T-cell (primary cell): ENCODE data around the gene SCLY. TPM values are rescaled to one million over a fixed set of nuclear protein-coding genes. Genes with fewer than 3 reads are reported as not detected.

Experiments used
- ATAC-seq, 4 experiments: fragments of 200-7000 bp in 3 of 4; fragments of 150-1000 bp in 1 of 4; cut with Tn5 transposase; replicated peaks in 1 of 4; 1 replicate in 3 of 4; 2 replicates in 1 of 4; pipeline ENCODE4 v1.10.0; 2021; ENCODE audit warnings: moderate library complexity in 3 of 4, mild to moderate bottlenecking in 2 of 4, moderate number of reproducible peaks in 1 of 4
- CTCF ChIA-PET, 2 donors: fragments of 300-600 bp; sonication (Branson Sonifier 250); formaldehyde crosslinking; loops; one replicate each; lab custom pipeline; 2022; ENCODE audit warnings: antibody characterized with exemption in 2 of 2; lab: Charles Lee
- POLR2A ChIA-PET, 2 donors: fragments of 300-600 bp; sonication (Branson Sonifier 250); formaldehyde crosslinking; loops; one replicate each; lab custom pipeline; 2022; ENCODE audit warnings: antibody characterized with exemption in 2 of 2; lab: Charles Lee
- DNase-seq, 35 experiments: peaks; one replicate each; pipeline versions ENCODE4 v3.0.0 to v3.0.0-alpha.2; 2013 to 2023
- H3K27ac ChIP-seq: one replicate; pipeline ENCODE4 v1.5.1; 2013; ENCODE audit warnings: low read length
- H3K27me3 ChIP-seq, 2 experiments: replicated peaks in 1 of 2; 1 replicate in 1 of 2; 2 replicates in 1 of 2; pipeline versions ENCODE4 v1.6.1 to v1.7.0; 2013; ENCODE audit warnings: low read length in 1 of 2, mixed read lengths in 1 of 2; ENCODE audit not compliant: control insufficient read depth in 2 of 2, insufficient read depth in 2 of 2; ENCODE audit errors: extremely low read depth in 1 of 2
- H3K36me3 ChIP-seq, 2 donors: 1 replicate in 1 of 2; 2 replicates in 1 of 2; pipeline versions ENCODE4 v1.6.1 to v1.7.0; 2013; ENCODE audit warnings: low read length in 1 of 2; ENCODE audit not compliant: control insufficient read depth in 2 of 2, insufficient read depth in 1 of 2; ENCODE audit errors: extremely low read depth in 1 of 2
- H3K4me1 ChIP-seq, 2 experiments: 1 replicate in 1 of 2; 2 replicates in 1 of 2; pipeline versions ENCODE4 v1.6.1 to v1.7.0; 2013; ENCODE audit warnings: low read length in 2 of 2, mixed read lengths in 1 of 2; ENCODE audit not compliant: insufficient read depth in 2 of 2, control insufficient read depth in 1 of 2; ENCODE audit errors: extremely low read depth in 1 of 2
- H3K4me3 ChIP-seq, 2 donors: 1 replicate in 1 of 2; 2 replicates in 1 of 2; pipeline versions ENCODE4 v1.5.1 to v1.7.0; 2013; ENCODE audit warnings: mild to moderate bottlenecking in 2 of 2, low read length in 1 of 2, moderate library complexity in 1 of 2; ENCODE audit not compliant: control insufficient read depth in 1 of 2; ENCODE audit errors: extremely low read depth in 1 of 2
- H3K9me3 ChIP-seq: 2 replicates; pipeline ENCODE4 v1.7.0; 2013
- H3K27ac Mint-ChIP-seq, 2 donors: one replicate each; pipeline ENCODE4 v1.8.0; 2020 to 2021; ENCODE audit warnings: mild to moderate bottlenecking in 2 of 2, mixed read lengths in 2 of 2
- H3K27me3 Mint-ChIP-seq, 2 donors: one replicate each; pipeline ENCODE4 v1.8.0; 2021 to 2022; ENCODE audit warnings: mixed read lengths in 2 of 2
- H3K36me3 Mint-ChIP-seq: one replicate; pipeline ENCODE4 v1.8.0; 2021; ENCODE audit warnings: mixed read lengths
- H3K4me1 Mint-ChIP-seq, 3 donors: one replicate each; pipeline ENCODE4 v1.8.0; 2020 to 2022; ENCODE audit warnings: mixed read lengths in 3 of 3, mild to moderate bottlenecking in 1 of 3
- H3K4me3 Mint-ChIP-seq, 3 donors: one replicate each; pipeline ENCODE4 v1.8.0; 2020 to 2022; ENCODE audit warnings: mild to moderate bottlenecking in 3 of 3, mixed read lengths in 3 of 3, moderate library complexity in 3 of 3
- H3K9me3 Mint-ChIP-seq, 3 donors: one replicate each; pipeline ENCODE4 v1.8.0; 2020 to 2022; ENCODE audit warnings: mixed read lengths in 3 of 3
- WGBS: methylation state at CpG from one replicate; pipeline ENCODE4 v1.1.5; 2013; ENCODE audit warnings: missing lambda C conversion rate; ENCODE audit not compliant: insufficient coverage; 5-methylcytosine and 5-hydroxymethylcytosine counted together
- total RNA-seq, 35 experiments: library from RNA in 6 of 35; stranded (reverse) in 6 of 35; fragments of 120-200 nt in 1 of 35; gene quantifications; one replicate each; pipeline versions ENCODE4 v1.2.1 to v1.2.4 and lab custom pipeline; 2013 to 2026

Gene SCLY
- total RNA-seq, 5 donors from 2014 or later (not counting 1 experiment from before 2014, with no cell fraction given), result 19.2 to 30.0 (median 25.2) TPM

DNA sequence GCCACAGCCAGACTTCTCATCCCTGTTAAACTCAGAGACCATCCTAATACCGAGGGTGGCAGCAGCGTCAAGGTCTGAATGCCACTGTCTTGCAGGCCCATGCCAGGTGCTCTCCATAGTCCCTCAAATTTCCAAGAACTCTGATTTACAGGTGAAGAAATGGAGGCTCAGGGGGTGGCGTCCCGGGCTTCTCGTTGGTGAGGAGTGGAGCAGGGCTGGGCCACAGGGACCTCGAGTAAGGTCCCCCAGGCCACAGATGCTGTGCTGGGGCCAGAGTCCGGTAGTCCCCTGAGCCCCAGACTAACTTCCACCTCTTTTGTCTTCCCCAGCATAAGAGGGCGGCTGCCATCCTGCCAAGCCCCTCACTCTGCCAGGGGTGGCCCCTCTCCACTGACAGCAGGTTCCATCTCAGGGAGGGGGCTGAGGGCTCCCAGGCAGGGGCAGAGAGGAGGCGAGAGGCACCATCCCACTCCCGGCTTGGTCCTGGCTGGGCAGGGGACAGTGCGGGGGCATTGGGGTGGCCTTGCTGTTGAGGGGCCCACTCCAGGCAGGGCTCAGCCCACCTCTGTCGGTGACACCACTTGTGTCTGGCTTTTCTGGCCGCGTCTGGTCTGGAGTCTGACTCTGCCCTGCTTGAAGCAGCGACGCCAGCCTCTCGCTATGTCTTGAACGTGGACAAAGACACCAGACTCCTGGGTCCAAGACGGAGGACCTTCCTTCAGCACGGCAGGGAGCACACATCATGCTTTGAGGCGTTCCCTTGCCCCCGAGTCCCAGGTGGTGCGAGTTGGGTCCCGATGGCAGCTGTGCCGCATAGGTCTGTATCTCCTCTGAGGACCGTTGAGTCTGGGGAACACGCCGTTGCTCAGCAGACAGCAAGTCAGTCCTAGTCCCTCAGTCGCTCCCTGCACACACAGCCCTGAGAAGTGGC, 61.8 kb downstream of the SCLY start:
- CTCF ChIA-PET, result no interaction called here
- peaks cover 0 to 31% of the 10 kb centered on the region in 2 experiments for H3K27me3 ChIP-seq
- no peak for DNase-seq

GRCh38 chr2:238123218-238123971, 62.6 kb downstream of the SCLY start:
- ChIA-PET CTCF (no interaction called here), POLR2A (no interaction called here)
- H3K27me3 Mint-ChIP-seq, result peaks cover 0 to 5% of the 10 kb centered on the region in 2 donors
- no peaks in the 10 kb centered on the region for H3K36me3 Mint-ChIP-seq
- H3K4me1 Mint-ChIP-seq, result no peaks in the 10 kb centered on the region
- no peak for ATAC-seq
- H3K4me1 ChIP-seq, result peaks cover 0 to 6% of the 10 kb centered on the region in 2 experiments
- no peaks in the 10 kb centered on the region for H3K9me3 Mint-ChIP-seq
- no peak overlapping the region for H3K27ac Mint-ChIP-seq
- WGBS, result 75% methylated on average over 15 of the region's 22 CpGs
- H3K9me3 ChIP-seq, result no peaks in the 10 kb centered on the region
- H3K4me3 ChIP-seq, result no peak overlapping the region
- H3K36me3 ChIP-seq, result no peaks in the 10 kb centered on the region
- no peak overlapping the region for H3K27ac ChIP-seq
- peaks cover 0 to 31% of the 10 kb centered on the region in 2 experiments for H3K27me3 ChIP-seq
- no peak overlapping the region for H3K4me3 Mint-ChIP-seq
- no peak for DNase-seq

More for the DNA sequence above, 61.8 kb downstream of the SCLY start:
- no peak overlapping the region for H3K4me3 Mint-ChIP-seq
- H3K4me1 Mint-ChIP-seq, result no peaks in the 10 kb centered on the region
- Histone ChIP-seq H3K9me3 (no peaks in the 10 kb centered on the region), H3K27ac (no peak overlapping the region), H3K36me3 (no peaks in the 10 kb centered on the region), H3K4me3 (no peak overlapping the region), H3K4me1 (peaks cover 0 to 6% of the 10 kb centered on the region in 2 experiments)
- peaks cover 0 to 9% of the 10 kb centered on the region in 2 donors for H3K27me3 Mint-ChIP-seq
- H3K9me3 Mint-ChIP-seq, result no peaks in the 10 kb centered on the region
- WGBS, result 87% methylated on average over 23 of the region's 29 CpGs
- ATAC-seq, result no peak
- no peak overlapping the region for H3K27ac Mint-ChIP-seq
- no peaks in the 10 kb centered on the region for H3K36me3 Mint-ChIP-seq
- POLR2A ChIA-PET, result no interaction called here

GRCh38 chr2:238123991-238124470, 63.2 kb downstream of the SCLY start:
- no peak for DNase-seq
- H3K36me3 Mint-ChIP-seq, result no peaks in the 10 kb centered on the region
- WGBS, result 88% methylated on average over 14 of the region's 14 CpGs

DNA sequence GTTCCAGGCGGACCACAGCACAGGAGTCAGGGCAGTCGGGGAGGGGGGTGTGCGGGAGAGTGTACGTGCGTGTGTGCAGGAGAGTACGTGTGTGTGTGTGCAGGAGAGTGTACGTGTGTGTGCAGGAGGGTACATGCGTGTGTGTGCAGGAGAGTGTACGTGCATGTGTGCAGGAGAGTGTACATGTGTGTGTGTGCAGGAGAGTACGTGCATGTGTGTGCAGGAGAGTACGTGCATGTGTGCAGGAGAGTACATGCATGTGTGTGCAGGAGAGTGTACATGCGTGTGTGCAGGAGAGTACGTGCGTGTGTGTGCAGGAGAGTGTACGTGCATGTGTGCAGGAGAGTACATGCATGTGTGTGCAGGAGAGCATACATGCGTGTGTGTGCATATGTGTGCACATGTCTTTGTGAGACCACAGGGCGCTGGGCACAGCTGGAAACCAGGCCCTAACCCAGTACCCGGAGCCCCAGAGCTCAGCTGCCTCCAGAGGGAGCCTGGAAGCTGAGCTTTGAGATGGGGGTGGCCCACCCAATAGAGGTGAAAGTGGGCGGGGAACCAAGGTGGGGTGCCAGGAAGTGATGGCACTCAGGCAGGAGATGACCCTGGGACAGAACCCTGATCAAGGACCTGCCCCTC, 63.8 kb downstream of the SCLY start:
- no peak for DNase-seq
- Histone ChIP-seq H3K27me3 (peaks cover 0 to 31% of the 10 kb centered on the region in 2 experiments), H3K9me3 (no peaks in the 10 kb centered on the region), H3K4me3 (no peak overlapping the region), H3K4me1 (peaks cover 0 to 6% of the 10 kb centered on the region in 2 experiments), H3K27ac (no peak overlapping the region), H3K36me3 (no peaks in the 10 kb centered on the region)
- ATAC-seq, result no peak
- ChIA-PET POLR2A (no interaction called here), CTCF (no interaction called here)
- H3K4me3 Mint-ChIP-seq, result no peak overlapping the region
- H3K9me3 Mint-ChIP-seq, result no peaks in the 10 kb centered on the region
- H3K36me3 Mint-ChIP-seq, result no peaks in the 10 kb centered on the region
- H3K4me1 Mint-ChIP-seq, result no peaks in the 10 kb centered on the region
- WGBS, result 97% methylated on average over 18 of the region's 19 CpGs
- no peaks in the 10 kb centered on the region for H3K27me3 Mint-ChIP-seq
- H3K27ac Mint-ChIP-seq, result no peak overlapping the region

More at GRCh38 chr2:238123991-238124470, 63.2 kb downstream of the SCLY start:
- Histone ChIP-seq H3K4me3 (no peak overlapping the region), H3K36me3 (no peaks in the 10 kb centered on the region), H3K4me1 (peaks cover 0 to 6% of the 10 kb centered on the region in 2 experiments), H3K27me3 (peaks cover 0 to 32% of the 10 kb centered on the region in 2 experiments), H3K9me3 (no peaks in the 10 kb centered on the region), H3K27ac (no peak overlapping the region)
- Mint-ChIP-seq H3K4me1 (no peaks in the 10 kb centered on the region), H3K27ac (no peak overlapping the region), H3K27me3 (peaks cover 0 to 1% of the 10 kb centered on the region in 2 donors), H3K4me3 (no peak overlapping the region), H3K9me3 (no peaks in the 10 kb centered on the region)
- CTCF ChIA-PET, result no interaction called here
- POLR2A ChIA-PET, result no interaction called here
- no peak for ATAC-seq

DNA sequence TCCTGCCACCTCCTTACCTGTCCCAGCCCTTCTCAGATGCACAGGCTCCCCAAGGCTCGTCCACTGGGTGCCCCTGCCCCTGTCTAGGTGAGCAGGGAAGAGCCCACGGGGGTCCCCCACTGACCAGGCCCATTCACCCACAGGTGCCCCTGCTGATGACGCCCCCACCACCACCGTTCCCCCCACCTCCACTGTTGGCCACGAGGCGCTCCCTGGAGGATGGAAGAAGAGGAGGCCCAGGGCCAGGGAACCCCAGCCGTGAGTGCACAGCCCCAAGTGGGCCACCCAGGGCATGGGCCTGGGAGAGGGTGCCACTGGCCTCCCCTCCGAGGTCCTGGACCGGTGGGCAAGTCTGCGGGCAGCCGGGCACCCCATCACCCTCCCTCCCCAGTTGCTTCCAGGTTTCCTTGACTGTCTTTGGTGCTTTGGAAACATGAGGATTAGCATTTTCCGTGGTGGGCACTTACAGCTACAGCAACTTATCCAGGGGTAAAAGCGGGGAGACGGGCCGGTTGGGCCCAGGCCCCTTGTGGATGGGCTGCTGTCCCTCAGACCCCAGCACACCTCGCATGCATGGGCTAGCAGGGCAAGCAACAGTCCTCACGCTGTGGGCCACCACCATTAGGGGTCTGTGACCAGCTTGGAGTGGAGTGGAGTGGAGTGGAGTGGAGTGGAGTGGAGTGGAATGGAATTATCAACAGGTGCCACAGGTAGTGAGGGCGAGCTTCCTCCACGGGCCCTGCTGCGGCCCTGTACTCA, 64.5 kb downstream of the SCLY start:
- DNase-seq (no peak), ATAC-seq (no peak)
- Histone ChIP-seq H3K4me1 (peaks cover 0 to 6% of the 10 kb centered on the region in 2 experiments), H3K36me3 (no peaks in the 10 kb centered on the region), H3K4me3 (no peak overlapping the region), H3K9me3 (no peaks in the 10 kb centered on the region), H3K27me3 (peaks cover 0 to 24% of the 10 kb centered on the region in 2 experiments), H3K27ac (no peak overlapping the region)
- H3K36me3 Mint-ChIP-seq, result no peaks in the 10 kb centered on the region
- H3K4me3 Mint-ChIP-seq, result no peak overlapping the region
- ChIA-PET POLR2A (no interaction called here), CTCF (no interaction called here)
- H3K4me1 Mint-ChIP-seq, result no peaks in the 10 kb centered on the region
- 91% methylated on average over 8 of the region's 20 CpGs for WGBS
- no peaks in the 10 kb centered on the region for H3K9me3 Mint-ChIP-seq
- no peaks in the 10 kb centered on the region for H3K27me3 Mint-ChIP-seq
- no peak overlapping the region for H3K27ac Mint-ChIP-seq
